HepG2 (cell line): ENCODE measurements around the gene DARS2. TPM values are rescaled to one million over a fixed set of nuclear protein-coding genes. Genes with fewer than 3 reads are reported as not detected.

Experiments
- ATAC-seq: fragments of 200-7000 bp; cut with Tn5 transposase; 3 replicates; pipeline ENCODE4 v1.9.1; 2020; ENCODE audit warnings: mild to moderate bottlenecking, moderate library complexity
- BruUV-seq: library from RNA; stranded (reverse); fragments of 400-500 nt; replicated peaks from 2 replicates; lab custom pipeline; 2021; lab: Mats Ljungman, UMichigan
- CTCF ChIA-PET: fragments of 300-600 bp; formaldehyde crosslinking; extraction: SDS; loops from one replicate; lab custom pipeline; 2021; ENCODE audit warnings: low total read pairs, inconsistent platforms, low intra/inter-chr PET ratio; lab: Yijun Ruan, JAX
- POLR2A ChIA-PET: fragments of 350-600 bp; sonication (Branson Sonifier 250); formaldehyde crosslinking; loops from one replicate; lab custom pipeline; 2020; ENCODE audit warnings: antibody characterized with exemption, inconsistent platforms; lab: Yijun Ruan, JAX
- DNase-seq: peaks from one replicate; pipeline ENCODE4 v3.0.0-alpha.2; 2015; ENCODE audit warnings: low spot score
- FAIRE-seq: peaks from 3 replicates; lab custom pipeline; 2011; peaks lifted over from hg19 to GRCh38; lab: Jason Lieb, UNC
- H2AFZ ChIP-seq: one replicate; pipeline ENCODE4 v1.6.1; 2011; ENCODE audit warnings: low read length, inconsistent platforms
- H3K27ac ChIP-seq: fragments of 300-600 bp; 3 replicates; pipeline ENCODE4 v1.8.0; 2011; ENCODE audit warnings: mixed run types, mild to moderate bottlenecking, mixed read lengths, low read length, inconsistent platforms; ENCODE audit not compliant: insufficient read depth; ENCODE audit errors: extremely low read length
- H3K27me3 ChIP-seq, 2 experiments: fragments of 200-600 bp in 1 of 2; 2 replicates in 1 of 2; 3 replicates in 1 of 2; pipeline versions ENCODE4 v1.6.0 to v1.8.0; 2011; ENCODE audit warnings: low read length in 2 of 2, mild to moderate bottlenecking in 2 of 2, moderate library complexity in 2 of 2, inconsistent platforms in 1 of 2; ENCODE audit not compliant: insufficient read depth in 2 of 2, control insufficient read depth in 1 of 2
- H3K36me3 ChIP-seq, 2 experiments: fragments of 200-600 bp in 1 of 2; replicated peaks in 1 of 2; 2 replicates in 1 of 2; 3 replicates in 1 of 2; pipeline versions ENCODE4 v1.5.1 to v1.8.0; 2011; ENCODE audit warnings: low read length in 2 of 2, inconsistent platforms in 1 of 2; ENCODE audit not compliant: insufficient read depth in 2 of 2, control insufficient read depth in 1 of 2
- H3K4me1 ChIP-seq: 2 replicates; pipeline ENCODE4 v1.5.1; 2012; ENCODE audit warnings: low read length, inconsistent platforms; ENCODE audit not compliant: insufficient read depth
- H3K4me2 ChIP-seq: 2 replicates; pipeline ENCODE4 v1.6.0; 2011; ENCODE audit warnings: low read depth, low read length, inconsistent platforms
- H3K4me3 ChIP-seq, 3 experiments: fragments of 200-600 bp in 1 of 3; sonication (generic), shearing (Covaris generic) in 1 of 3; replicated peaks in 1 of 3; 2 replicates each; pipeline ENCODE4 v1.5.1; 2011 to 2016; ENCODE audit warnings: low read length in 3 of 3, inconsistent platforms in 2 of 3, low read depth in 2 of 3, mild to moderate bottlenecking in 2 of 3, control low read depth in 1 of 3, mixed read lengths in 1 of 3; ENCODE audit not compliant: insufficient read depth in 1 of 3
- H3K79me2 ChIP-seq: one replicate; pipeline ENCODE4 v1.6.1; 2011; ENCODE audit warnings: low read length, inconsistent platforms; ENCODE audit not compliant: insufficient read depth
- H3K9ac ChIP-seq: 2 replicates; pipeline ENCODE4 v1.6.0; 2011; ENCODE audit warnings: mild to moderate bottlenecking, low read depth, low read length, inconsistent platforms; ENCODE audit not compliant: insufficient read depth
- H3K9me3 ChIP-seq: 2 replicates; pipeline ENCODE4 v1.5.1; 2012; ENCODE audit warnings: mild to moderate bottlenecking, low read length
- H4K20me1 ChIP-seq: 2 replicates; pipeline ENCODE4 v1.6.0; 2011; ENCODE audit warnings: inconsistent platforms, mild to moderate bottlenecking, low read length, moderate library complexity; ENCODE audit not compliant: insufficient read depth
- CBX5 ChIP-seq: sonication (generic); formaldehyde crosslinking; IDR thresholded peaks from 2 replicates; pipeline ENCODE4 v1.4.0; 2020; ENCODE audit warnings: missing genetic modification reagents, borderline replicate concordance
- KLF6 ChIP-seq: IDR thresholded peaks from 2 replicates; pipeline ENCODE4 v1.8.0; 2016; ENCODE audit warnings: missing biosample characterization, missing genetic modification reagents
- MAFF ChIP-seq: IDR thresholded peaks from 2 replicates; pipeline ENCODE4 v1.6.1; 2011; ENCODE audit warnings: low read depth, low read length, improper control_type of control experiment
- MTA3 ChIP-seq: sonication (generic); formaldehyde crosslinking; IDR thresholded peaks from 2 replicates; pipeline ENCODE4 v1.4.0; 2020; ENCODE audit warnings: missing genetic modification reagents
- RFXAP ChIP-seq: sonication (generic); formaldehyde crosslinking; IDR thresholded peaks from 2 replicates; pipeline ENCODE4 v1.4.0; 2020; ENCODE audit warnings: missing genetic modification reagents, borderline replicate concordance
- TFDP1 ChIP-seq: IDR thresholded peaks from 2 replicates; pipeline ENCODE4 v1.6.1; 2016; ENCODE audit warnings: missing compliant biosample characterization, missing genetic modification reagents, borderline replicate concordance
- ZBTB7B ChIP-seq: sonication (generic); formaldehyde crosslinking; IDR thresholded peaks from 2 replicates; pipeline ENCODE4 v1.4.0; 2020; ENCODE audit warnings: missing genetic modification reagents
- ZNF264 ChIP-seq: sonication (generic); formaldehyde crosslinking; IDR thresholded peaks from 2 replicates; pipeline ENCODE4 v1.4.0; 2020; ENCODE audit warnings: missing genetic modification reagents
- ZNF605 ChIP-seq: sonication (generic); formaldehyde crosslinking; IDR thresholded peaks from 2 replicates; pipeline ENCODE4 v1.8.0; 2022; ENCODE audit warnings: mild to moderate bottlenecking, missing genetic modification reagents
- in situ Hi-C: cut with HindIII; loops from 2 replicates; pipeline ENCODE4 v1.10.0; 2017; ENCODE audit warnings: low pct_unique_long_range_greater_than_20kb; ENCODE audit not compliant: extremely low pct_ligation_motif_present
- intact Hi-C: fragments of 100-400 bp; cut with micrococcal nuclease; formaldehyde crosslinking; loops from one replicate; pipeline ENCODE4 v1.10.0; 2022; ENCODE audit not compliant: unreplicated experiment
- polyA plus RNA-seq, 8 experiments: library from polyadenylated mRNA; depleted of rRNA in 3 of 8; stranded (reverse) in 7 of 8; unstranded in 1 of 8; fragments of >200 nt; fragmentation: Illumina TruSeq in 4 of 8; extraction: Trizol in 4 of 8; gene quantifications; 2 replicates each; pipeline versions ENCODE4 v1.2.1 to v1.2.3, GENCODE V29; 2011 to 2016; ENCODE audit warnings: low read depth in 4 of 8, missing spikeins in 1 of 8, mixed read lengths in 1 of 8; ENCODE audit not compliant: insufficient read depth in 1 of 8
- total RNA-seq, 5 experiments: library from RNA; depleted of rRNA; stranded (reverse); fragments of >200 nt; fragmentation: Illumina TruSeq; extraction: Trizol; gene quantifications; 2 replicates each; pipeline ENCODE4 v1.2.3, GENCODE V29; 2016; ENCODE audit warnings: low read depth in 1 of 5
- TF ChIP-seq, protein P1 (sequence below): IDR thresholded peaks from 2 replicates; pipeline ENCODE4 v1.6.1; 2018; ENCODE audit warnings: missing genetic modification reagents
- TF ChIP-seq, protein P2 (sequence below): sonication (generic); formaldehyde crosslinking; IDR thresholded peaks from 2 replicates; pipeline ENCODE4 v1.4.0; 2020; ENCODE audit warnings: missing genetic modification reagents, borderline replicate concordance
- TF ChIP-seq, protein P3 (sequence below): sonication (generic); formaldehyde crosslinking; IDR thresholded peaks from 2 replicates; pipeline ENCODE4 v1.8.0; 2022; ENCODE audit warnings: missing genetic modification reagents, mild to moderate bottlenecking, borderline replicate concordance
- TF ChIP-seq, protein P4 (sequence below): sonication (generic); formaldehyde crosslinking; IDR thresholded peaks from 2 replicates; pipeline ENCODE4 v1.5.0; 2020; ENCODE audit warnings: mild to moderate bottlenecking, missing genetic modification reagents

Gene DARS2
- total and polyA plus RNA-seq, 2 of the 13 experiments (the other 11 are each of a cell fraction or from before 2014, with no cell fraction given): 17.6 to 27.7 TPM

DNA sequence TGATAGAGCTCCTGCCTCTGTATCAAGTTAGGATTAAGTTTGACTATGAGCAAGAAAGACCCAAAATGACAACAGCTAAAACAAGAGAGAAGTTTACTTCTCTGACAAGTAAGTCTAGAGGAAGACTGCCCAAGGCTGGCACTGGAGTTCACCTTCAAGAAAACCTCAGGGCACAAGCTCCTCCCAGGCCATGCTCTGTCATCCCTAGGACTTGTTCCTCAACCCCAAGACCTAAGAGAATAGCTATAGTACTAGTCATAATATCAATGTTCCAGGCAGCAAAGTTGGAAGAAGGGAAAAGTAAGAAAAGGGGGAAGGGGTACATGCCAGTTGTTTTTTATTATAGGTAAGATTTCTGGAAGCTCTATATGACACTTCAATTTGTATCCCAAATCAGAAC lies 26.4 kb upstream of the DARS2 start:
- Histone ChIP-seq H2AFZ (no peak overlapping the region), H3K79me2 (no peaks in the 10 kb centered on the region), H3K27ac (no peak overlapping the region), H3K36me3 (peaks cover 2 to 9% of the 10 kb centered on the region in 2 experiments; a peak in 4 of 5 replicates), H3K9ac (no peak overlapping the region), H3K27me3 (no peaks in the 10 kb centered on the region), H3K4me3 (no peak overlapping the region), H3K9me3 (0 out of 2 replicates have a peak, but pooled peaks cover 5% of the 10 kb centered on the region), H3K4me1 (no peaks in the 10 kb centered on the region), H3K4me2 (no peak overlapping the region), H4K20me1 (no peaks in the 10 kb centered on the region)
- TF ChIP-seq ZBTB7B (CRISPR knock-in tag) (no peak), MTA3 (CRISPR knock-in tag) (no peak), ZNF605 (CRISPR knock-in tag) (no peak), RFXAP (no peak), KLF6 (no peak), CBX5 (CRISPR knock-in tag) (no peak), TFDP1 (CRISPR knock-in tag) (no peak), ZNF264 (CRISPR knock-in tag) (no peak), MAFF (no peak)
- TF ChIP-seq, protein P1, sequence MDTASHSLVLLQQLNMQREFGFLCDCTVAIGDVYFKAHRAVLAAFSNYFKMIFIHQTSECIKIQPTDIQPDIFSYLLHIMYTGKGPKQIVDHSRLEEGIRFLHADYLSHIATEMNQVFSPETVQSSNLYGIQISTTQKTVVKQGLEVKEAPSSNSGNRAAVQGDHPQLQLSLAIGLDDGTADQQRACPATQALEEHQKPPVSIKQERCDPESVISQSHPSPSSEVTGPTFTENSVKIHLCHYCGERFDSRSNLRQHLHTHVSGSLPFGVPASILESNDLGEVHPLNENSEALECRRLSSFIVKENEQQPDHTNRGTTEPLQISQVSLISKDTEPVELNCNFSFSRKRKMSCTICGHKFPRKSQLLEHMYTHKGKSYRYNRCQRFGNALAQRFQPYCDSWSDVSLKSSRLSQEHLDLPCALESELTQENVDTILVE (CRISPR knock-in tag): no peak
- TF ChIP-seq, protein P2, sequence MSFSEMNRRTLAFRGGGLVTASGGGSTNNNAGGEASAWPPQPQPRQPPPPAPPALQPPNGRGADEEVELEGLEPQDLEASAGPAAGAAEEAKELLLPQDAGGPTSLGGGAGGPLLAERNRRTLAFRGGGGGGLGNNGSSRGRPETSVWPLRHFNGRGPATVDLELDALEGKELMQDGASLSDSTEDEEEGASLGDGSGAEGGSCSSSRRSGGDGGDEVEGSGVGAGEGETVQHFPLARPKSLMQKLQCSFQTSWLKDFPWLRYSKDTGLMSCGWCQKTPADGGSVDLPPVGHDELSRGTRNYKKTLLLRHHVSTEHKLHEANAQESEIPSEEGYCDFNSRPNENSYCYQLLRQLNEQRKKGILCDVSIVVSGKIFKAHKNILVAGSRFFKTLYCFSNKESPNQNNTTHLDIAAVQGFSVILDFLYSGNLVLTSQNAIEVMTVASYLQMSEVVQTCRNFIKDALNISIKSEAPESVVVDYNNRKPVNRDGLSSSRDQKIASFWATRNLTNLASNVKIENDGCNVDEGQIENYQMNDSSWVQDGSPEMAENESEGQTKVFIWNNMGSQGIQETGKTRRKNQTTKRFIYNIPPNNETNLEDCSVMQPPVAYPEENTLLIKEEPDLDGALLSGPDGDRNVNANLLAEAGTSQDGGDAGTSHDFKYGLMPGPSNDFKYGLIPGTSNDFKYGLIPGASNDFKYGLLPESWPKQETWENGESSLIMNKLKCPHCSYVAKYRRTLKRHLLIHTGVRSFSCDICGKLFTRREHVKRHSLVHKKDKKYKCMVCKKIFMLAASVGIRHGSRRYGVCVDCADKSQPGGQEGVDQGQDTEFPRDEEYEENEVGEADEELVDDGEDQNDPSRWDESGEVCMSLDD (CRISPR knock-in tag): no peak
- TF ChIP-seq, protein P3, sequence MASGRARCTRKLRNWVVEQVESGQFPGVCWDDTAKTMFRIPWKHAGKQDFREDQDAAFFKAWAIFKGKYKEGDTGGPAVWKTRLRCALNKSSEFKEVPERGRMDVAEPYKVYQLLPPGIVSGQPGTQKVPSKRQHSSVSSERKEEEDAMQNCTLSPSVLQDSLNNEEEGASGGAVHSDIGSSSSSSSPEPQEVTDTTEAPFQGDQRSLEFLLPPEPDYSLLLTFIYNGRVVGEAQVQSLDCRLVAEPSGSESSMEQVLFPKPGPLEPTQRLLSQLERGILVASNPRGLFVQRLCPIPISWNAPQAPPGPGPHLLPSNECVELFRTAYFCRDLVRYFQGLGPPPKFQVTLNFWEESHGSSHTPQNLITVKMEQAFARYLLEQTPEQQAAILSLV: no peak
- TF ChIP-seq, protein P4, sequence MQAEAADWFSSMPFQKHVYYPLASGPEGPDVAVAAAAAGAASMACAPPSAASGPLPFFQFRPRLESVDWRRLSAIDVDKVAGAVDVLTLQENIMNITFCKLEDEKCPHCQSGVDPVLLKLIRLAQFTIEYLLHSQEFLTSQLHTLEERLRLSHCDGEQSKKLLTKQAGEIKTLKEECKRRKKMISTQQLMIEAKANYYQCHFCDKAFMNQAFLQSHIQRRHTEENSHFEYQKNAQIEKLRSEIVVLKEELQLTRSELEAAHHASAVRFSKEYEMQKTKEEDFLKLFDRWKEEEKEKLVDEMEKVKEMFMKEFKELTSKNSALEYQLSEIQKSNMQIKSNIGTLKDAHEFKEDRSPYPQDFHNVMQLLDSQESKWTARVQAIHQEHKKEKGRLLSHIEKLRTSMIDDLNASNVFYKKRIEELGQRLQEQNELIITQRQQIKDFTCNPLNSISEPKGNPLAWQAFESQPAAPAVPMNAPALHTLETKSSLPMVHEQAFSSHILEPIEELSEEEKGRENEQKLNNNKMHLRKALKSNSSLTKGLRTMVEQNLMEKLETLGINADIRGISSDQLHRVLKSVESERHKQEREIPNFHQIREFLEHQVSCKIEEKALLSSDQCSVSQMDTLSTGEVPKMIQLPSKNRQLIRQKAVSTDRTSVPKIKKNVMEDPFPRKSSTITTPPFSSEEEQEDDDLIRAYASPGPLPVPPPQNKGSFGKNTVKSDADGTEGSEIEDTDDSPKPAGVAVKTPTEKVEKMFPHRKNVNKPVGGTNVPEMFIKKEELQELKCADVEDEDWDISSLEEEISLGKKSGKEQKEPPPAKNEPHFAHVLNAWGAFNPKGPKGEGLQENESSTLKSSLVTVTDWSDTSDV: no peak
- FAIRE-seq: no peak
- CTCF ChIA-PET: no interaction called here
- POLR2A ChIA-PET: no interaction called here
- intact Hi-C loops: no loop called here
- in situ Hi-C loops: no loop called here
- no TSS peak for BruUV-seq
- DNase-seq: no peak
- ATAC-seq: no peak
